Transverse colon (tissue), 4 donors: Measurements from ENCODE around the gene TRABD2B.

ENCODE experiments used
- EP300 ChIP-seq: sonication (generic); formaldehyde crosslinking; IDR thresholded peaks from one replicate; pipeline ENCODE4 v1.6.1; 2017; ENCODE audit warnings: antibody characterized with exemption, low read depth
- POLR2A ChIP-seq: fragments of 450-650 bp; IDR thresholded peaks from one replicate; pipeline ENCODE4 v1.6.1; 2016; ENCODE audit warnings: antibody characterized with exemption, mild to moderate bottlenecking, moderate library complexity
- POLR2AphosphoS5 ChIP-seq, 3 donors: sonication (generic); formaldehyde crosslinking; IDR thresholded peaks; one replicate each; pipeline ENCODE4 v1.6.1; 2016; ENCODE audit warnings: antibody characterized with exemption in 3 of 3
- TF ChIP-seq, protein P1 (sequence below), 5 experiments: fragments of 200-600 bp in 3 of 5; fragments of 450-650 bp in 2 of 5; sonication (generic) in 3 of 5; IDR thresholded peaks; 1 replicate in 2 of 5; 2 replicates in 3 of 5; pipeline ENCODE4 v1.5.1; 2016 to 2017; ENCODE audit warnings: antibody characterized with exemption in 5 of 5, inconsistent platforms in 3 of 5, mild to moderate bottlenecking in 2 of 5, moderate library complexity in 1 of 5

DNA sequence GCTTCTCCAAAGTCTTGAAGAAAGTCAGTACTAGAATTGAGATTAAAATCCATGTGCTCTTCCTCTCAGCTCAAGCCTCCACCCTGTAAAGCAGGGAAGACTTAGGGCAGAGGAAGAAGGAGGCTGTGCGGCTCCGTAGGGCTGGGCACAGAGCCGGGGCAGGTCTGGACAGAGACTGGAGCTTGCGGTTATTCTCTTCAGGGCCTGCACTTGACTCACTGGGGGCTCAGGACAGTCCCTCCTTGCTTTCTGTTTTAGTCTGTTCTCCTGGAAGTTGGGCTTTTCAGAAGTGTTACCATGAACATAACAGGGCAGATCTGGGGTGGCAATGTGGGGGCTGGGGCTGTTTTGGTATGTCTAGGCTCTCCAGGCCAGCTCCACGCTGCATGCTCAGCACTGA, 21.6 kb upstream of the TRABD2B start:
- TF ChIP-seq, protein P1, sequence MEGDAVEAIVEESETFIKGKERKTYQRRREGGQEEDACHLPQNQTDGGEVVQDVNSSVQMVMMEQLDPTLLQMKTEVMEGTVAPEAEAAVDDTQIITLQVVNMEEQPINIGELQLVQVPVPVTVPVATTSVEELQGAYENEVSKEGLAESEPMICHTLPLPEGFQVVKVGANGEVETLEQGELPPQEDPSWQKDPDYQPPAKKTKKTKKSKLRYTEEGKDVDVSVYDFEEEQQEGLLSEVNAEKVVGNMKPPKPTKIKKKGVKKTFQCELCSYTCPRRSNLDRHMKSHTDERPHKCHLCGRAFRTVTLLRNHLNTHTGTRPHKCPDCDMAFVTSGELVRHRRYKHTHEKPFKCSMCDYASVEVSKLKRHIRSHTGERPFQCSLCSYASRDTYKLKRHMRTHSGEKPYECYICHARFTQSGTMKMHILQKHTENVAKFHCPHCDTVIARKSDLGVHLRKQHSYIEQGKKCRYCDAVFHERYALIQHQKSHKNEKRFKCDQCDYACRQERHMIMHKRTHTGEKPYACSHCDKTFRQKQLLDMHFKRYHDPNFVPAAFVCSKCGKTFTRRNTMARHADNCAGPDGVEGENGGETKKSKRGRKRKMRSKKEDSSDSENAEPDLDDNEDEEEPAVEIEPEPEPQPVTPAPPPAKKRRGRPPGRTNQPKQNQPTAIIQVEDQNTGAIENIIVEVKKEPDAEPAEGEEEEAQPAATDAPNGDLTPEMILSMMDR (IDR thresholded peaks at IDR 0.05) = no peak
- TF ChIP-seq POLR2A (no peak), EP300 (no peak), POLR2AphosphoS5 (IDR thresholded peaks at IDR 0.05) (no peak)
